ENCODE data around the gene SIRPD. TPM values are rescaled to one million over a fixed set of nuclear protein-coding genes. Genes with fewer than 3 reads are reported as not detected.

The SIRPD gene
- polyA plus RNA-seq, 2 donors: not detected

- Histone ChIP-seq H3K27me3 (ENCODE audit: control insufficient read depth in 1 of 2, insufficient read depth in 2 of 2, low read length in 2 of 2) (no peaks in the 10 kb centered on the region), H3K27ac (ENCODE audit: low read depth in 2 of 2, low read length in 1 of 2) (peak within 1 kb of the TSS; percentile 82 to 85), H3K36me3 (ENCODE audit: control insufficient read depth in 2 of 2, insufficient read depth in 2 of 2, low read length in 1 of 2) (no peaks in the 10 kb centered on the region), H3K4me1 (ENCODE audit: control insufficient read depth in 2 of 2, insufficient read depth in 2 of 2, low read length in 1 of 2) (peaks cover 0 to 2% of the 10 kb centered on the region in 2 donors), H3K4me3 (ENCODE audit: low read depth in 1 of 2, low read length in 2 of 2) (no peak within 1 kb of the TSS), H3K9me3 (ENCODE audit: control insufficient read depth in 2 of 2, insufficient read depth in 1 of 2, low read depth in 1 of 2, low read length in 1 of 2) (no peaks in the 10 kb centered on the region)
- WGBS, 2 donors: 64 to 72% methylated on average over 11 of the region's 11 CpGs
Measured at GRCh38 chr20:1491281-1491840, 66.1 kb downstream of the SIRPD start, which contains the start of gene SIRPB2. SIRPB2 (minus strand) TSS chr20:1491420; CDS start chr20:1491359, 61 bp downstream.

GRCh38 chr20:1490643-1491195, 66.8 kb downstream of the SIRPD start:
- no peak overlapping the region for H3K4me3 ChIP-seq (ENCODE audit: low read depth in 1 of 2, low read length in 2 of 2)
- H3K27ac ChIP-seq (ENCODE audit: low read depth in 2 of 2, low read length in 1 of 2): peak overlapping the region; percentile 3 to 85
- WGBS, 2 donors: 76 to 83% methylated on average over 9 of the region's 9 CpGs
- no peaks in the 10 kb centered on the region for H3K36me3 ChIP-seq (ENCODE audit: control insufficient read depth in 2 of 2, insufficient read depth in 2 of 2, low read length in 1 of 2)
- H3K9me3 ChIP-seq (ENCODE audit: control insufficient read depth in 2 of 2, insufficient read depth in 1 of 2, low read depth in 1 of 2, low read length in 1 of 2): no peaks in the 10 kb centered on the region
- H3K27me3 ChIP-seq (ENCODE audit: control insufficient read depth in 1 of 2, insufficient read depth in 2 of 2, low read length in 2 of 2): no peaks in the 10 kb centered on the region
- peaks cover 0 to 2% of the 10 kb centered on the region in 2 donors for H3K4me1 ChIP-seq (ENCODE audit: control insufficient read depth in 2 of 2, insufficient read depth in 2 of 2, low read length in 1 of 2)

GRCh38 chr20:1489764-1490436, 67.6 kb downstream of the SIRPD start:
- WGBS, 2 donors: 47 to 59% methylated on average over 6 of the region's 6 CpGs
- H3K4me3 ChIP-seq (ENCODE audit: low read depth in 1 of 2, low read length in 2 of 2): no peak overlapping the region
- H3K27ac ChIP-seq (ENCODE audit: low read depth in 2 of 2, low read length in 1 of 2): peak overlapping the region; percentile 82 to 85

GRCh38 chr20:1489325-1489724, 68.2 kb downstream of the SIRPD start:
- Histone ChIP-seq H3K4me1 (ENCODE audit: control insufficient read depth in 2 of 2, insufficient read depth in 2 of 2, low read length in 1 of 2) (peaks cover 0 to 2% of the 10 kb centered on the region in 2 donors), H3K4me3 (ENCODE audit: low read depth in 1 of 2, low read length in 2 of 2) (no peak overlapping the region), H3K9me3 (ENCODE audit: control insufficient read depth in 2 of 2, insufficient read depth in 1 of 2, low read depth in 1 of 2, low read length in 1 of 2) (no peaks in the 10 kb centered on the region), H3K27me3 (ENCODE audit: control insufficient read depth in 1 of 2, insufficient read depth in 2 of 2, low read length in 2 of 2) (no peaks in the 10 kb centered on the region), H3K36me3 (ENCODE audit: control insufficient read depth in 2 of 2, insufficient read depth in 2 of 2, low read length in 1 of 2) (no peaks in the 10 kb centered on the region), H3K27ac (ENCODE audit: low read depth in 2 of 2, low read length in 1 of 2) (peak overlapping the region; percentile 77 to 85)
- 75 to 85% methylated on average over 2 of the region's 2 CpGs for WGBS, 2 donors

More at GRCh38 chr20:1489764-1490436, 67.6 kb downstream of the SIRPD start:
- Histone ChIP-seq H3K4me1 (ENCODE audit: control insufficient read depth in 2 of 2, insufficient read depth in 2 of 2, low read length in 1 of 2) (peaks cover 0 to 2% of the 10 kb centered on the region in 2 donors), H3K36me3 (ENCODE audit: control insufficient read depth in 2 of 2, insufficient read depth in 2 of 2, low read length in 1 of 2) (no peaks in the 10 kb centered on the region), H3K9me3 (ENCODE audit: control insufficient read depth in 2 of 2, insufficient read depth in 1 of 2, low read depth in 1 of 2, low read length in 1 of 2) (no peaks in the 10 kb centered on the region), H3K27me3 (ENCODE audit: control insufficient read depth in 1 of 2, insufficient read depth in 2 of 2, low read length in 2 of 2) (no peaks in the 10 kb centered on the region)

GRCh38 chr20:1486566-1486965, 70.9 kb downstream of the SIRPD start:
- Histone ChIP-seq H3K9me3 (ENCODE audit: control insufficient read depth in 2 of 2, insufficient read depth in 1 of 2, low read depth in 1 of 2, low read length in 1 of 2) (no peaks in the 10 kb centered on the region), H3K4me3 (ENCODE audit: low read depth in 1 of 2, low read length in 2 of 2) (no peak overlapping the region), H3K27ac (ENCODE audit: low read depth in 2 of 2, low read length in 1 of 2) (no peak overlapping the region), H3K27me3 (ENCODE audit: control insufficient read depth in 1 of 2, insufficient read depth in 2 of 2, low read length in 2 of 2) (no peaks in the 10 kb centered on the region), H3K4me1 (ENCODE audit: control insufficient read depth in 2 of 2, insufficient read depth in 2 of 2, low read length in 1 of 2) (peaks cover 0 to 2% of the 10 kb centered on the region in 2 donors), H3K36me3 (ENCODE audit: control insufficient read depth in 2 of 2, insufficient read depth in 2 of 2, low read length in 1 of 2) (no peaks in the 10 kb centered on the region)
- WGBS, 2 donors: 66 to 78% methylated on average over 2 of the region's 2 CpGs

GRCh38 chr20:1484438-1485116, 72.9 kb downstream of the SIRPD start:
- 48 to 56% methylated on average over 5 of the region's 5 CpGs for WGBS, 2 donors
- H3K4me1 ChIP-seq (ENCODE audit: control insufficient read depth in 2 of 2, insufficient read depth in 2 of 2, low read length in 1 of 2): peaks cover 0 to 2% of the 10 kb centered on the region in 2 donors
- no peak overlapping the region for H3K27ac ChIP-seq (ENCODE audit: low read depth in 2 of 2, low read length in 1 of 2)
- no peaks in the 10 kb centered on the region for H3K9me3 ChIP-seq (ENCODE audit: control insufficient read depth in 2 of 2, insufficient read depth in 1 of 2, low read depth in 1 of 2, low read length in 1 of 2)
- no peaks in the 10 kb centered on the region for H3K27me3 ChIP-seq (ENCODE audit: control insufficient read depth in 1 of 2, insufficient read depth in 2 of 2, low read length in 2 of 2)
- H3K36me3 ChIP-seq (ENCODE audit: control insufficient read depth in 2 of 2, insufficient read depth in 2 of 2, low read length in 1 of 2): no peaks in the 10 kb centered on the region
- H3K4me3 ChIP-seq (ENCODE audit: low read depth in 1 of 2, low read length in 2 of 2): no peak overlapping the region

Other genes with a start within 250 kb of the SIRPD start
- 100 to 1,000 TPM; 137 to 147 TPM for gene SDCBP2, start 228.6 kb downstream of the SIRPD start, polyA plus RNA-seq
- gene FKBP1A, start 164.7 kb downstream of the SIRPD start, polyA plus RNA-seq: 100 to 1,000 TPM; 106 to 157 TPM
- 10 to 100 TPM; 44.4 to 69.4 TPM for gene NSFL1C, start 90.9 kb downstream of the SIRPD start, polyA plus RNA-seq
- under 1 TPM; 0.41 to 0.75 TPM for gene SIRPB2, start 66.3 kb downstream of the SIRPD start, polyA plus RNA-seq
- gene SIRPB1, start 62.3 kb upstream of the SIRPD start, polyA plus RNA-seq: under 1 TPM; 0.33 TPM
- gene SIRPG, start 100.1 kb upstream of the SIRPD start, polyA plus RNA-seq: under 1 TPM; 0.62 to 0.79 TPM